Heart left ventricle (tissue), 16 donors: ENCODE results near the gene HOXC10. TPM values are rescaled to one million over a fixed set of nuclear protein-coding genes. Genes with fewer than 3 reads are reported as not detected.
A peak's percentile ranks its signal among the peaks of the same experiment; 100 is the strongest.

Source experiments
- ATAC-seq, 4 donors: fragments of 200-7000 bp; cut with Tn5 transposase; one replicate each; pipeline ENCODE4 v1.9.1; 2020 to 2022; ENCODE audit warnings: moderate library complexity in 4 of 4, mild to moderate bottlenecking in 3 of 4, moderate number of reproducible peaks in 1 of 4
- DNase-seq, 5 donors: peaks; one replicate each; pipeline ENCODE4 v3.0.0-alpha.2; 2020
- H3K27ac ChIP-seq, 12 donors: fragments of 200-600 bp; sonication (generic) in 4 of 12; one replicate each; pipeline versions ENCODE4 v1.5.0 to v1.8.0; 2016 to 2022; ENCODE audit warnings: mild to moderate bottlenecking in 2 of 12
- H3K27me3 ChIP-seq, 9 donors: fragments of 200-600 bp; sonication (generic) in 2 of 9; one replicate each; pipeline versions ENCODE4 v1.5.1 to v1.8.0; 2016 to 2022; ENCODE audit warnings: mild to moderate bottlenecking in 3 of 9
- H3K36me3 ChIP-seq, 9 donors: fragments of 200-600 bp; sonication (generic) in 2 of 9; one replicate each; pipeline versions ENCODE4 v1.5.0 to v1.8.0; 2018 to 2022; ENCODE audit warnings: mild to moderate bottlenecking in 2 of 9
- H3K4me1 ChIP-seq, 12 donors: fragments of 200-600 bp; sonication (generic) in 4 of 12; one replicate each; pipeline versions ENCODE4 v1.5.0 to v1.8.0; 2016 to 2022; ENCODE audit warnings: mild to moderate bottlenecking in 3 of 12
- H3K4me3 ChIP-seq, 12 donors: fragments of 200-600 bp; sonication (generic) in 4 of 12; one replicate each; pipeline versions ENCODE4 v1.5.0 to v1.8.0; 2017 to 2022; ENCODE audit warnings: mild to moderate bottlenecking in 9 of 12, moderate library complexity in 4 of 12
- H3K9me3 ChIP-seq, 12 donors: fragments of 200-600 bp; sonication (generic) in 4 of 12; one replicate each; pipeline versions ENCODE4 v1.5.0 to v1.8.0; 2016 to 2022; ENCODE audit warnings: mild to moderate bottlenecking in 1 of 12
- POLR2A ChIP-seq, 2 donors: fragments of 450-650 bp; IDR thresholded peaks; one replicate each; pipeline ENCODE4 v1.6.1; 2017; ENCODE audit warnings: antibody characterized with exemption in 2 of 2, mild to moderate bottlenecking in 2 of 2, moderate library complexity in 2 of 2
- WGBS, 4 donors: extraction: QIAGEN DNeasy Blood & Tissue Kit in 2 of 4; methylation state at CpG; one replicate each; pipeline versions ENCODE4 v1.1.5 to v1.1.7; 2013 to 2018; 5-methylcytosine and 5-hydroxymethylcytosine counted together
- intact Hi-C, 10 donors: fragments of 100-400 bp; cut with DNase I; formaldehyde crosslinking; loops; one replicate each; pipeline versions ENCODE4 v1.11.1 to v1.14.2; 2022
- polyA plus RNA-seq, 2 donors: library from polyadenylated mRNA; stranded (reverse); fragments of 200-250 nt; gene quantifications; one replicate each; pipeline ENCODE4 v1.2.3, GENCODE V29; 2013
- total RNA-seq, 9 donors: library from RNA; depleted of rRNA in 2 of 9; stranded (reverse); fragments of >200 nt in 2 of 9; fragmentation: NEBNext Ultra II Directional in 3 of 9; extraction: Animal tissue kit (Norgen Biotek cat#: 25700) in 3 of 9; gene quantifications; one replicate each; pipeline versions ENCODE4 v1.1.0 to v1.2.4, GENCODE V29; 2016 to 2023
- TF ChIP-seq, protein P1 (sequence below), 12 donors: fragments of 200-600 bp; sonication (generic) in 4 of 12; IDR thresholded peaks; one replicate each; pipeline versions ENCODE4 v1.5.0 to v1.8.0; 2018 to 2022; ENCODE audit warnings: antibody characterized with exemption in 12 of 12, mild to moderate bottlenecking in 5 of 12
- donor health status: ischemic (EF 13 %, LVEDD 7.1; RV severe dilation, severe dysfunction).
- donor health status: healthy with polysubstance abuse.
- donor health status: DM: no; HTN: yes; CAD: no.
- donor health status: DM: no; HTN: no; CAD: no.
- donor health status: ischemic (EF 25% LVEDD 6.9; RV normal size, moderate dysfunction).
- donor health status: ischemic (EF 25% LVEDD 5.7; RV mildly dilated, moderate dysfunction).
- donor health status: healthy.
- donor health status: DM: yes; HTN: yes; CAD: no.
- donor health status: ischemic (EF 35%, LVEDD 5.7; RV mildly dilated, moderate dysfunction).
- donor health status: nonischemic (EF 11% LVEDD 7.7; RV severe dilation, severe dysfunction).
- donor health status: DM: yes; HTN: yes; CAD: no.
- donor health status: PGD.
- donor health status: ischemic (EF 29% LVEDD 5.4; RV normal size, mild dysfunction).
- donor health status: nonischemic (EF 23%, LVEDD 6.1; RV moderate dilation, normal function).

HOXC10 gene
- total and polyA plus RNA-seq, 11 donors: not detected

GRCh38 chr12:54030889-54031471, 46.0 kb downstream of the HOXC10 start:
- H3K27ac ChIP-seq: no peak overlapping the region
- H3K27me3 ChIP-seq: peaks cover 59 to 100% (median 99%) of the 10 kb centered on the region in 9 donors
- H3K4me1 ChIP-seq: peaks cover 0 to 33% (median 5%) of the 10 kb centered on the region in 12 donors
- no peaks in the 10 kb centered on the region for H3K9me3 ChIP-seq
- H3K36me3 ChIP-seq: no peaks in the 10 kb centered on the region
- WGBS, 4 donors: 6 to 15% (median 10%) methylated on average over 32 to 46 of the region's 46 CpGs
- H3K4me3 ChIP-seq: peak overlapping the region in 3 of 12 donors; percentile 7 to 13 (median 10)
- TF ChIP-seq POLR2A (IDR thresholded peaks at IDR 0.05): no peak
- TF ChIP-seq, protein P1, sequence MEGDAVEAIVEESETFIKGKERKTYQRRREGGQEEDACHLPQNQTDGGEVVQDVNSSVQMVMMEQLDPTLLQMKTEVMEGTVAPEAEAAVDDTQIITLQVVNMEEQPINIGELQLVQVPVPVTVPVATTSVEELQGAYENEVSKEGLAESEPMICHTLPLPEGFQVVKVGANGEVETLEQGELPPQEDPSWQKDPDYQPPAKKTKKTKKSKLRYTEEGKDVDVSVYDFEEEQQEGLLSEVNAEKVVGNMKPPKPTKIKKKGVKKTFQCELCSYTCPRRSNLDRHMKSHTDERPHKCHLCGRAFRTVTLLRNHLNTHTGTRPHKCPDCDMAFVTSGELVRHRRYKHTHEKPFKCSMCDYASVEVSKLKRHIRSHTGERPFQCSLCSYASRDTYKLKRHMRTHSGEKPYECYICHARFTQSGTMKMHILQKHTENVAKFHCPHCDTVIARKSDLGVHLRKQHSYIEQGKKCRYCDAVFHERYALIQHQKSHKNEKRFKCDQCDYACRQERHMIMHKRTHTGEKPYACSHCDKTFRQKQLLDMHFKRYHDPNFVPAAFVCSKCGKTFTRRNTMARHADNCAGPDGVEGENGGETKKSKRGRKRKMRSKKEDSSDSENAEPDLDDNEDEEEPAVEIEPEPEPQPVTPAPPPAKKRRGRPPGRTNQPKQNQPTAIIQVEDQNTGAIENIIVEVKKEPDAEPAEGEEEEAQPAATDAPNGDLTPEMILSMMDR (IDR thresholded peaks at IDR 0.05): no peak
- intact Hi-C loops: loop anchor here in 1 of 10 donors (5.0 kb wide), 1 partner anchor 161 kb away; no protein-coding TSS in a partner anchor
- DNase-seq: no peak
- ATAC-seq: peak in 2 of 4 donors; percentile 12 to 35

DNA sequence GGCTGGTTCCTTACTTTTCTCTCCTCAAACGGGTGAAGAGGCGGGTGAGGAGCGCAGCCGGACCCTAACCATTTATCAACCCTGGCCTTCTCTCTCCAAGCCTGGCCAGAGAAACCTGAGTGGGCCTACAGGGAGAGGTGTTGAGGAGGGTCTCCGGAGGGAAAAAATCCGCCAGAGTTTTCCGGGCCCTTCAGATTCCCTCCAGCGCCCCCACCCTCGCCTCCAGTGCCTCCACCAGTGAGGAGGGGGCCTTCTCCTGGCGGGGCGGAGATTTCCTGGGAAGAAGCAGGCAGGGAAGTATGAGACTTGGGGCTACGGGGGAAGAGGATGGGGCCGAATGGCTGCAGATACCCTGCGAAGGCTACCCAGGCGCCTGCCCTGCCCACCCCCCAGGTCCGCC, 46.5 kb downstream of the HOXC10 start:
- DNase-seq: no peak
- no peak for ATAC-seq
- Histone ChIP-seq H3K27ac (no peak overlapping the region), H3K4me1 (peaks cover 0 to 33% (median 5%) of the 10 kb centered on the region in 12 donors), H3K27me3 (peaks cover 63 to 100% (median 99%) of the 10 kb centered on the region in 9 donors), H3K36me3 (no peaks in the 10 kb centered on the region), H3K4me3 (no peak overlapping the region), H3K9me3 (no peaks in the 10 kb centered on the region)
- TF ChIP-seq POLR2A (IDR thresholded peaks at IDR 0.05): no peak
- TF ChIP-seq, protein P1 (IDR thresholded peaks at IDR 0.05): no peak
- intact Hi-C loops: loop anchor here in 1 of 10 donors (5.0 kb wide), 1 partner anchor 161 kb away; no protein-coding TSS in a partner anchor
- WGBS, 4 donors: 18 to 27% (median 19%) methylated on average over 16 of the region's 16 CpGs

- H3K36me3 ChIP-seq: no peaks in the 10 kb centered on the region
- peaks cover 66 to 100% (median 99%) of the 10 kb centered on the region in 9 donors for H3K27me3 ChIP-seq
- TF ChIP-seq POLR2A (IDR thresholded peaks at IDR 0.05): no peak
- TF ChIP-seq, protein P1 (IDR thresholded peaks at IDR 0.05): no peak
- no peak for DNase-seq
- no peaks in the 10 kb centered on the region for H3K9me3 ChIP-seq
- no peak for ATAC-seq
- H3K27ac ChIP-seq: no peak overlapping the region
- 30 to 36% (median 32%) methylated on average over 6 of the region's 6 CpGs for WGBS, 4 donors
- intact Hi-C loops: loop anchor here in 3 of 10 donors (1.0 to 5.0 kb wide), 3 partner anchors 159 to 160 kb away; no protein-coding TSS in a partner anchor
- H3K4me1 ChIP-seq: peaks cover 0 to 33% (median 5%) of the 10 kb centered on the region in 12 donors
- no peak overlapping the region for H3K4me3 ChIP-seq
Measured at GRCh38 chr12:54032086-54032619, 47.2 kb downstream of the HOXC10 start.

GRCh38 chr12:54032627-54033100, 47.7 kb downstream of the HOXC10 start, which contains the start of gene HOXC5:
TSS of gene HOXC5 (plus strand) at chr12:54033050. CDS start at chr12:54033123, 73 bp downstream.
- peak in 1 of 4 donors; percentile 45 for ATAC-seq
- H3K4me1 ChIP-seq: peaks cover 0 to 33% (median 5%) of the 10 kb centered on the region in 12 donors
- no peaks in the 10 kb centered on the region for H3K9me3 ChIP-seq
- H3K27me3 ChIP-seq: peaks cover 64 to 100% (median 99%) of the 10 kb centered on the region in 9 donors
- peak in 2 of 5 donors; percentile 31 to 50 for DNase-seq
- TF ChIP-seq, protein P1 (IDR thresholded peaks at IDR 0.05): peak; percentile 57 to 76 (median 72)
- TF ChIP-seq POLR2A (IDR thresholded peaks at IDR 0.05): no peak
- intact Hi-C loops: loop anchor here in 3 of 10 donors (1.0 to 5.0 kb wide), 3 partner anchors 158 to 160 kb away; no protein-coding TSS in a partner anchor
- H3K27ac ChIP-seq: no peak within 1 kb of the TSS
- 4 to 6% (median 5%) methylated on average over 12 of the region's 12 CpGs for WGBS, 4 donors
- H3K4me3 ChIP-seq: peak within 1 kb of the TSS in 9 of 12 donors; percentile 4 to 41 (median 20)
- H3K36me3 ChIP-seq: no peaks in the 10 kb centered on the region
